ENCODE data around the gene RASL12.
"Not testable (repeated sequence)": the region's sequence is repeated elsewhere in the genome, so short reads cannot be mapped to it uniquely, and the experiment has no call there.

RASL12 gene

DNA sequence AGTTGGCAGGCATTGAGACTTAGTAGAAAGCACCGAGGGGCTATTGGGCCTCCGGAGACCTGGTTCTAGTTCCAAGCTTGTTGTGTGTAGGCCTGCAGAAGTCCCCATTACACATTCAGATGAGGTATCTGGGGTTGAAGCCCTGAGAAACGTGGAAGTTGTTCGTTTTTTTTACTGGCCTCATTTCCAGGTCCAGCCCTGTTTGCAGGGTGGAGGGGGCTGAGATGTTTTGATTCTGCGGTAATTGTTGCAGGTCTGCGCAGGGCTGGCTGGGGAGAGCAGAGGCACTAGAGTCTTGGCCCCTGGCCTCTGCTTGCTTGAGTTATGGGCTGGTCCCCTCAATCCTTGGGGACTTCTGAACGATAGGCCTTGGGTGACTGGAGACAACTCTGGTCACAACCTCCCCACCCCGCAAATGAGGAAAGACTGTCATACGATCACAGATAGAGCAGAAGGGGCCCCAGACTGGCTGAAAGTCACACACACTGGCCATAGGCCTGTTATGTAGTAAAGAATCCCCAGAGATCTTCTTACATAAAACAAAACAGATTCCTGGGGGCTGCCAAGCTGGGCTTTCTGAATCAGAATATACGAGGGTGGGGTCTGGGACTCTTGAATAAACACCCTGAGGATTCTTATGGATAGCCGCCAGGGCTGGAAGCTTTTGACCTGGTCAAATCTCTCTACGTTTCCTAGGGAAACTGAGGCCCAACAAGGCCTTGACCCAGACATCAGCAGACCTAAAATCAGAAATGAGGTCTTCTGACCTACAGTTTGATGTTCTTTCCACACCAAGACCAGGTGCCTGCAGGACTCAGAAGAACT, 24.4 kb upstream of the RASL12 start:
- DNase-seq: no peak

DNA sequence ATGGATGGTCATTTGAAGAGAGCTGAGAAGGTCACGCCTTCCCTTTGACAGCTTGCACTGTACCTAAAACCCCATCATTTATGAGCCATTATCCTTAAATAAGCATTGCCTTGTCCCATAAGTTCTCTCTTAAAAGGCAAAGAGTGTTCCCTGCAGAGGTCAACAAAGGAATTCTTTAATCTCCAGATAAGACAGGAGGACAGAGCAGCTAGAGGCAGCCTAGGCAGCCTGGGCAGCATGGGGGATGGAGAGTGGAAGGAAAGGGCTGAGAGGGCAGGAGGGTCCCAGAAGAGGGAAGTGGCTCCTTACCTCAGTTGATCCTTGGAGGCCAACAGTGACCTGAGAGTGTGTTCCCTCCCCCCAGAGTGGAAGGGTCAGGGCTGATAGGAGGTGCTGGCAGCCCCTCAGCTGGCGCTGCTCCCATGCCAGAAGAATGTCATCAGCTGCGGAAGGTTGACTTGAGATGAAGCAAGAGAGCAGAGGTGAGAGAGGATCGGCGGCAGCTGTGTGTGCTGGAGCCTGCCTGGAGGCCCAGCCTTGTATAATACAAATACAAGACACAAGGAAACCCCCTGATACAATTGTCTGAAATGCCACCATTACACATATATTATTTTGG, 21.5 kb upstream of the RASL12 start:
- DNase-seq: no peak

DNA sequence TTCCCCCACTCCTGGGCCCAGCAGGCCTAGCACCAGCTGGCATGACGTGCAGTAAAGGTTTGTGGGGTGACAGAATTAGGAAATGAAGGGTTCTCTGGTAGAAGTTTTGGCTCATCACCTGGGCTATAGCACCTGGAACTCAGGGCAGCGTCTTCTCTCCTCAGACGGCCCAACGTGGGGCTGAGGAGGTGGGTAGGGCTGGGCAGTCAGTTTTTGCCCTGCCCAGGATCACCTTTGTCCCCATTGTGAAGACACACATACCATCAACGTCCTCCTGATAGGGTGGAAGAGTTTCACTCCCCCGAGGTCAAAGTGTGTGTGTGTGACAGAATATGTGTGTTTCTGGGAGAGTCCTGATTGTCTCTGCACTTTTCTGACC, 20.8 kb upstream of the RASL12 start:
- no peak for DNase-seq

DNA sequence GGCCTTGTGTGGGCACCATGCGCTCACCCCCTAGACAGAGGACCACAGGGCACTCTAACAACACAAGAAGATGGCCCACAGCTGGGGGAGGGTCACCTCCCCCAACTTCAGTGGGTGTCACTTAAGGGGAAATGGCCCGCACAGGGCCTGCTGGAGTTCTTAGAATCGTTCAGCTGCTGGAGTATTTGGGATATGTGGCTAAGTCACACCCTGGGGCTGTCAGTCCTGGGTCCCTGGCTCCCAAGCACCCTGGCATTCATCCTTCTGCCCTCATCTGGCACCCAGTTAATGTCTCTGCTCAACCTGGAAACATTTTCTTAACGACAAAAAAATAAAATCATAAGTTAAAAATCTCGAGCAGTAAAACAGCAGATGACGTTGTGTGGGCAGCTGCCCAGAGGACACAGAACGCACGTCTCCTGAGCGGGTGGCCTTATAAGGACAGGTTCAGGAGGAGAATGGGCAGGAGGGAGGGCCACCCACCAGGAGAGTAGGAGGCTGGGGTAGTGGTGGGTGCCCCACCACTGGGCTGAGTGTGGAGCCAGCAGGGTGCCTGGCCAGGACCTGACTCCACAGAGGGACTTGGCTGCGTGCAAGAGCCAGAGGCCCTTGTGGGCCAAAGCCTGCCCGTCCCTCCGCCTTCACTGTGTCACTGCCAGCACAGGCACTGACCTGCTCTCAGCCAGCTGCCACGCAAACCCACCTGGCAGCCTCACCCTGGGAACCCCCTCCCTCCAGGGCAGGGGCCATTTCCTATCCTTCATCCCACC, 20.3 kb upstream of the RASL12 start:
- DNase-seq: no peak

DNA sequence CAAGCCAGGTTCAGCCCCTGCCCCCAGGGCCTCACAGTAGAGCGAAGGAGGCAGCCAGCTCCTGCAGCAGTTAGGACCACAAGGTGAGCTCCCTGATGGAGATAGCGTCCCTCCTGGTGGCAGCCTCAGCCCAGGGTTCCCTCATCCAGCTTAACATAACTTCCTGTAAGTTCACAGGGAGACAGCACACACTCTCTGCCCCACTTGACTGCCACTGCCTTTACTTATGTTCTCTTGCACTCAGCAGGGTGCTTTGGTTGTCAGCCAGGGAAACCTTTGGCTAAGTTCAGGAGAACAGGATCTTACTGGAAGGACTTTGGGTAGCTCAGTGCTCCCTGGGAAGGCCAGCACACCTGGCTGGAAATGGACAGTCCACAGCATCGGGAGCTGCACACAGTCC, 19.6 kb upstream of the RASL12 start:
- no peak for DNase-seq

DNA sequence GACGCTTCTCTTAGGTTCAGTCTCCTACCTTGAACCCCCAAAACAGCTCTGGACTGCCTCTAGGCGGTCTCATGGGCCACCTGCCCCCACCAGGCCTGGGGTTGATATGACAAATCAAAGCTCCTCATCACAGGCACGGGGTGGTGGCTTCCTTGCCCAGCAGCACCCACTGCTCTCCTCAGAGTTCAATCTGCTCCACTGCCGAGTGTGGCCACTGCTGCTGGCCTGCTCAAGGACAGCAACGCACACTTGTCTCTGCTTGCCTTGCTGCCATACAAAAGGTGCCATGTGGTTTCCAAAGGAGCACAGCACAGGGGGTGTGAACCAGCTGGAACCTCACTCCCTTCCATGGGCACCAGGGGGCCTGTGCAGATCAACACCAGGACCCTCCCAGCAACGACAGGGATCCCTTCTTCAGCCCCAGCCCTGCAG, 18.9 kb upstream of the RASL12 start:
- DNase-seq: no peak

DNA sequence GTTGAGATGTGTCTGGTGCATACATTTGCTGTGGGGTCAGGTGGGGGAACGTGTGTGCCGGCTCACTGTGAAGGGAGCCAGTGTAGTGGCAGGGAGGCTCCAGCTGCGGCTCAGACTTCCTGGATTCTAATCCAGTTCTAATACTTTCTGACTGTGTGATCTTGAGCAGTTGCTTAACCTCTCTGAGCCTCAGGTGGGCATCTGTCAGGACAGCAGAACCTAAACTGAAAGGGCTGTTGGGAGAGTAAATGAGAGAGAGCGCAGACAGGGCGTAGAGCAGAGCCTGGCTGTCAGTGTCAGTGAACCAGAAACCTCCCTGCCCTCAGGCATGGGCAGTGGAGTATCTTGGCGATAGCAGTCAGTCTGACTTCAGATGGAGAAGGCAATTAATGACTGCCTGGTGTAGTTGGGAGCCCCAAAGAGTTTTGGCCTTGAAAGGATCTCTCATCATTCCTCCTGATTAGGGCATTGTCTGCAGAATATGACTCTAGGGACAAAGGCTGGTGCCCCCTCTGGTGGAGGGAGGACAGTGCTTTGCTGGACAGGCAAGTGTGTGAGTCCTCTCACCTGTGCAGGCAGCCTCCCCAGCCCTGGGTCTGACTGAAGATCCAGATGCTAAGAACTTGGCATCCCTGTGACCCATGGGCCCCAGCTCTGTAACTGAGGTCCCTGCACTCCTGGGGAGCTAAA, 18.3 kb upstream of the RASL12 start:
- DNase-seq: peak; percentile 12

DNA sequence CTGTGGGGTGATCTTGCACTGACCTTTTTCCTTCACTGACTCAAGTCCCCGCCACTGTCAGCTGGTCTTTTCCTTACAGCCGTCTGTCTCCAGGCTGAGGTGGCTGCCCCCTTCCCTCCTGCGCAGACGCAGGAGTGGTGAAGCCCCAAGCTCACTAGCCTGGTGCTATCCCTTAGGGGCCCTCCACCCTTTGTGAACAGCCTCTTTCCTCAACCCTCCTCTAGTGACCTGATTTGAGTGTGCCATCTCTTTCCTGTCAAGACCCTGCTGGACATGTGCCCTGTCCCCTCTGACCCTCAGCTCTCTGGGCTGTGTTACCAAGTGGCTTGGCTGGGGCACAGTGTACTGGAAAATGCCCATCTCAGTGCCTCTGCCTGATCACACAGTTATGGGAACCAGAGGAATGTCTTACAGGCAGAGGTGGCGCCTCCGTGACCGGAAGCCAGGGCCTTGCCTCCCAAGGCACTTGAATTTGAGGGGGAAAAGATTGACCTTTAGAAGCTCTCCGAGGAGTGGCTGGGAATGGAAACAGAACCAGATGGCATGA, 17.5 kb upstream of the RASL12 start:
- no peak for DNase-seq

DNA sequence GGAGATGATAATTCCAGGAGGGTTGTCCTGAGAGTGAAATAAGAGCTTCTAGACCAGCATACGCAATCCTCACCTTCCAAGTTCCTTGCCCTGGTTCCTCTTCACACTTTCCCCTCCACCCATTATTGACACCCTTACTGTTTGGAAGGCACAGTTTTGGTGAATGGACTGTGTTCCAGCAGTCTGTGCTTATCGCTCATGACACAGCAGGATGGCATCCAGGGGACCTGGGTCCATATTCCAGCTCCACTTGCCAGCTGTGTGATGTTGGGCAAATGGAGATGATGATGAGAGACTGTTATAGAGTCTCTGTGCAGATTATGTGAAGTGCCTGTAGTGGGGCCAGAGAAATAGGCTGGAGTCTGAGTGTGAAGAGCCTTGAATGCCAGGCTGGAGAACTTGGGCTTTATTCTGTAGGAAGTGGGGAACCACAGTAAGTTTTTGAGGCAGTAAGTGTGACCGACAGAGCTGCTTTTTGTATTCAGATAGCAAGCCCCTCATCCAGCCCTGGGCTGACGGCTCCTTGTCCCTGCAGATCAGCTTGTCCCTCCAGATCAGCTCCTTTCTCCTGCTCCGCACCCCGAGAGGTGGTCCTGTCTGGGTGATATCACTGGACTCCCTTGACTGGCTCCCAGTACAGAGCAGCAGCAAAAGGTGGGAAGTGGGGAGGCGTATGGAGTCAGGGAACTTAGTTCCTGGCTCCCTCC, 16.9 kb upstream of the RASL12 start:
- DNase-seq: peak; percentile 34

DNA sequence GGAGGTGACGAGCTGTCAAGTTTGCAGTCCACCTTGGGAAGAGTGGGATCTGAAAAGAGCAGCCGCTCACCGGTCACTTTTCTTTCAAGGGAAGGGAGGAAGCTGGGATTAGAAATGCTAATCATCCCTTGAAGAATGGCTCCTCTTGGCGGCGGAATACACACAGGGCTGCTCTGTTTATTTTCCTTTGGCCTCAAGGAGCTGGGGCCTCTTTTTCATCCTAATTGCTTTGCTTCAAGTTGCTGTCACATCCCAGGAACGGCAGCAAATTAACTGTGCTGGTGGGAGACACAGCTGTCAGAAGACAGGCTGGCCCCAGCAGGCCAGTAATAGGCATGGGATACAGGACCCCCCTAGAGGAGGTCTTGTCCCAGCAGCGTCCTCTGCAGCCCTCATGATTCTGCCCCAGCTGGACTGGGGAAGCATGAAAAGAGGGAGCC, 15.5 kb upstream of the RASL12 start:
- DNase-seq: peak; percentile 15

DNA sequence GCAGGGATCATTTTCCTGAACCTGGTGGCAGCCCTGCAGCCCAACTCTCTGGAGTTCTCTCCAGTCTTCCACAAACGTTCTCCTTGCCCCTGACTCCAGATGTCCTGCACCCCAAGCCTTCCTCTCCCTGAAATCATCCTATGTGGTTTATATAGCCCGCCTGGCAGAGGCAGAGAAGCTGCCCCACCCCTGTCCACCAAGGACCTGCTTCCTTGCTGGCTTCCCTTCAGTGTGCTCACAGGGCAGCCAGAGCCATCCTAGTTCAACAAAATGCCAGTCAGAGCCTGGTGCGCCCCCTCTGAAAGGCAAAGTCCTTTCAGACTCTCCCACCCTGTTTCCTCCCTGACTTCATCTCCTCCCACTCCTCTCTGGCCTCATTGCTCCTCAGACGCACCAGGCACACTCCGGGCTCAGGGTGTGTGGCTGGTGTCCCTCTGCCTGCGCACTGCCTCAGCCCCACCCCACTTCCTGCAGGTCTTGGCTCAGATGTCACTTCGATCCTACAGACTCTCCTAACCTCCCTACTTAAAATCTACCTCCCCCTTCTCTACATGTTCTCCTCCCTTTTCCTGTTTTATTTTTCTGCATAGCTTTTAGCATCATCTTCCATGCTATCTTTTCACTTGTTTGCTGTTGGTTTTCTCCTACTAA, 14.6 kb upstream of the RASL12 start:
- no peak for DNase-seq

DNA sequence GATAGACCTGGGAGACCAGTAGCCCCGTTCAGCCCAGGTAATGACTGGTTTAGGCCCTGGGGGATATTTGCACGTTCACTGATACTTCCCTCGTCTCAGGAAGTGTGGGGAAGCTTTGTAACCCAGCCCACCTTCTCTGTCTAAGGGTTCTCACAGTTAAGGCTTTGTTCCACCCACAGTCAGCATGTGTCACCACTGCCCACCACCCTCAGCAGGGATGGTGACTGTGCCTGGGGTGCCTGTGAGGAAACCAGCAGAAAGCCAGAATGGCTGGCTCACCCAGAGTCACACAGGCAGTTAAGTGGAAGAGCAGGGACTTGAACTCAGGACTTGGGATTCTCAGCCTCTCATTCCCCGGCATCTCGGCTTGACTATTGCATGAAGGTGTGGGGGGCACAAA, 14.0 kb upstream of the RASL12 start:
- no peak for DNase-seq

DNA sequence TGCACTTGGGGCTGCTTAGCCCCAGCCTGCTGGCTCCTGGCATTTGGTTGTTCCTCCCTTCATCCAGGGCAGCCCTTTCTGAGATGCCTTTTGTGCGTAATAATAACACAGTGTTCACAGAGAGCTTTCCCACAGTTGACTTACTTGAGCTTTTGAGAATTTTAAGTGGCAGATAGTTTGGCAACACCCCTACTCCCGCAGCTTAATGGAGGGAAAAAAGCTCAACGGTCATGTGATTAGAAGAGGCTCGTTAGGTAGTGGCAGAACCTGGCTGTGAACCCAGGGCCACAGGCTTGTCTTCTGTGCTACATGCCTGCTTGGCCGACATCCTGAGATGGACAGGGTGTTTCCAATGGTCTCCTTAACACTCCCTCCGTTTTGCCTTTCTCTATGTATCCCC, 13.5 kb upstream of the RASL12 start:
- DNase-seq: no peak

DNA sequence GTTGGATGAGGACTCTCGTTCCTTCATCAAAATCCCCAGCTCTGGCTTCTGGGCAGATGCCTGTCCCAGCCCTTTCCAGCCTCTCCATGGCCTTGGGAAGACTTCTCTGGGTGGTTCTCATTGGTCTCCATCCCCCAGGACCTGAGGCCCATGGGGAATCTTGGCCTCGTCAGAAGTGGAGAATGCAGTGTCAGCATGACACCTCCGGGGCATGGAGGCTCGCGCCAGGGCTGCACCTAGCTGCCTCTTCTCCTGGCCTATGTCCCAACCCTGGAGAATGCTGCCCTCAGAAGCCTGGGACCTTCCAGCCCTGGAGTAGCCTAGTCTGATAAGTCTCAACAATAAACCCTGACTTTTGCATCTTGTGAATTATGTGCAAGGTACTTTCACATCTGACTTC, 11.8 kb upstream of the RASL12 start:
- no peak for DNase-seq

DNA sequence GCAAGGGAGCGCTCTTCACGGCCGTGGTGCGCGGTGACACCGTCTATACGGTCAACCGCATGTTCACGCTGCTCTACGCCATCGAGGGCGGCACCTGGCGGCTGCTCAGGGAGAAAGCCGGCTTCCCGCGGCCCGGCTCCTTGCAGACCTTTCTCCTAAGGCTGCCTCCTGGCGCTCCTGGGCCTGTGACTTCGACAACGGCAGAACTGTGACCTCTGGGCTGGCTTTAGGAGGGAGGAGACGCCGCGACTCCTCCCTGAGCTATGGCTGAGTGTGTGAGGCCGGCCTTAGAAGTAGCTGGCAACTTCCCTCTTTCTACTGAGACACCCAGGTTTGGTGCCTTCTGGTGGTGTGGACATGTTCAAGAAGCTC, 10.2 kb upstream of the RASL12 start:
- DNase-seq: peak; percentile 4

DNA sequence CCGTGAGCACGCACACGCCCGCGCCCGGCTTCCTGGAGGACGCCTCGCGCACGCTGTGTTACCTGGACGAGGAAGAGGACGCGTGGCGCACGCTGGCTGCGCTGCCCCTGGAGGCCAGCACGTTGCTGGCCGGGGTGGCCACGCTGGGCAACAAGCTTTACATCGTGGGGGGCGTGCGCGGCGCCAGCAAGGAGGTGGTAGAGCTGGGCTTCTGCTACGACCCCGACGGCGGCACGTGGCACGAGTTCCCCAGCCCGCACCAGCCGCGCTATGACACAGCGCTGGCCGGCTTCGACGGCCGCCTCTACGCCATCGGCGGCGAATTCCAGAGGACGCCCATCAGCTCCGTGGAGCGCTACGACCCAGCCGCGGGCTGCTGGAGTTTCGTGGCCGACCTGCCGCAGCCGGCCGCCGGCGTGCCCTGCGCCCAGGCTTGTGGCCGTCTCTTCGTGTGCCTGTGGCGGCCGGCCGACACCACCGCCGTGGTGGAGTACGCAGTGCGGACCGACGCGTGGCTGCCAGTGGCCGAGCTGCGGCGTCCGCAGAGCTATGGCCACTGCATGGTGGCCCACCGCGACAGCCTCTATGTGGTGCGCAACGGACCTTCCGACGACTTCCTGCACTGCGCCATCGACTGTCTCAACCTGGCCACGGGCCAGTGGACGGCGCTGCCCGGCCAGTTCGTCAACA, 9.6 kb upstream of the RASL12 start:
- no peak for DNase-seq

DNA sequence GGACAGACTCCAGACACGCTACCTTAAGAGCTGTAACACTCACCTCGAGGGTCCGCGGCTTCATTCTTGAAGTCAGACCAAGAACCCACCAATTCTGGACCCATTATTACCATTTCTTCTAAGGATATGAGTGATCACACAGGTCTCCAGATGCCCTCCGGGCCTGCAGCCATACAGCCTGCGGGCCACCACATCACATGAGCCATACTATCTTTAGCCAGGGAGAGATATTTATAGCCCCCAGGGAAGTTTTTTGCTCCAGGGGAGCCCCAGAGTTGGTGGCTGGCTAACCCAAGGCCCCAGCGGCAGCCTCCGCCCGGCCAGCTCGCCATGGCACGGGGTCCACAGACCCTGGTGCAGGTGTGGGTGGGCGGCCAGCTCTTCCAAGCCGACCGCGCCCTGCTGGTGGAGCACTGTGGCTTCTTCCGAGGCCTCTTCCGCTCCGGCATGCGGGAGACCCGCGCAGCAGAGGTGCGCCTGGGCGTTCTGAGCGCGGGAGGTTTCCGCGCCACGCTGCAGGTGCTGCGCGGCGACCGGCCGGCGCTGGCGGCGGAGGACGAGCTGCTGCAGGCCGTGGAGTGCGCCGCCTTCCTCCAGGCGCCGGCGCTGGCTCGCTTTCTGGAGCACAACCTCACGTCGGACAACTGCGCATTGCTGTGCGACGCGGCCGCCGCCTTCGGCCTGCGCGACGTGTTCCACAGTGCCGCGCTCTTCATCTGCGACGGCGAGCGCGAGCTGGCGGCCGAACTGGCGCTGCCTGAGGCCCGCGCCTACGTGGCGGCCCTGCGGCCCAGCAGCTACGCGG, 8.9 kb upstream of the RASL12 start, which contains the start of gene KBTBD13:
TSS of gene KBTBD13 (plus strand) at position 261 of the 805 bp plus-strand sequence. CDS start at position 331, 70 bp downstream.
- no peak for DNase-seq

DNA sequence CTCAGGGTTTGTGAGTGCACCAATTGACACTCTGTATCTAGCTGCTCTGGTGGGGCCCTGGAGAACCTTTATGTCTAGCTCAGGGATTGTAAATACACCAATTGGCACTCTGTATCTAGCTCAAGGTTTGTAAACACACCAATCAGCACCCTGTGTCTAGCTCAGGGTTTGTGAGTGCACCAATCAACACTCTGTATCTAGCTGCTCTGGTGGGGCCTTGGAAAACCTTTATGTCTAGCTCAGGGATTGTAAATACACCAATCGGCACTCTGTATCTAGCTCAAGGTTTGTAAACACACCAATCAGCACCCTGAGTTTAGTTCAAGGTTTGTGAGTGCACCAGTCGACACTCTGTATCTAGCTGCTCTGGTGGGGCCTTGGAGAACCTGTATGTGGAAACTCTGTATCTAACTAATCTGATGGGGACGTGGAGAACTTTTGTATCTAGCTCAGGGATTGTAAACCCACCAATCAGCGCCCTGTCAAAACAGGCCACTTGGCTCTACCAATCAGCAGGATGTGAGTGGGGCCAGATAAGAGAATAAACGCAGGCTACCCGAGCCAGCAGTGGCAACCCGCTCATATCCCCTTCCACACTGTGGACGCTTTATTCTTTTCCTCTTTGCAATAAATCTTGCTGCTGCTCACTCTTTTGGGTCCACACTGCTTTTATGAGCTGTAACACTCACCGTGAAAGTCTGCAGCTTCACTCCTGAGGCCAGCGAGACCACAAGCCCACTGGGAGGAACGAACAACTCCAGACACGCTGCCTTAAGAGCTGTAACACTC, 8.0 kb upstream of the RASL12 start:
- not testable (repeated sequence) for DNase-seq

DNA sequence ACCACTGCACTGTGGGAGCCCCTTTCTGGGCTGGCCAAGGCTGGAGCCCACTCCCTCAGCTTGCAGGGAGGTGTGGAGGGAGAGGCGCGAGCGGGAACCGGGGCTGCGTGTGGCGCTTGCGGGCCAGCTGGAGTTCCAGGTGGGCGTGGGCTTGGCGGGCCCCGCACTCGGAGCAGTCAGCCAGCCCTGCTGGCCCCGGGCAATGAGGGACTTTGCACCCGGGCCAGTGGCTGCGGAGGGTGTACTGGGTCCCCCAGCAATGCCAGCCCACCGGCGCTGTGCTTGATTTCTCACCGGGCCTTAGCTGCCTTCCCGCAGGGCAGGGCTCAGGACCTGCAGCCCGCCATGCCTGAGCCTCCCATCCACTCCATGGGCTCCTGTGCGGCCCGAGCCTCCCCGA, 7.2 kb upstream of the RASL12 start:
- not testable (repeated sequence) for DNase-seq
